Sciatic nerve (tissue), 2 donors: Measurements from ENCODE around the gene FAM83E. TPM values are rescaled to one million over a fixed set of nuclear protein-coding genes. Genes with fewer than 3 reads are reported as not detected.
"Not testable (repeated sequence)": the region's sequence is repeated elsewhere in the genome, so short reads cannot be mapped to it uniquely, and the experiment has no call there.

Experiments
- ATAC-seq: fragments of 200-7000 bp; cut with Tn5 transposase; one replicate; pipeline ENCODE4 v1.9.1; 2020; ENCODE audit warnings: mild to moderate bottlenecking, moderate library complexity
- DNase-seq: peaks from one replicate; pipeline ENCODE4 v3.0.0-alpha.2; 2020; ENCODE audit warnings: low spot score
- intact Hi-C: fragments of 100-400 bp; cut with DNase I; formaldehyde crosslinking; loops from one replicate; pipeline ENCODE4 v1.14.2; 2022
- total RNA-seq: library from RNA; stranded (reverse); fragmentation: NEBNext Ultra II Directional; extraction: Animal tissue kit (Norgen Biotek cat#: 25700); gene quantifications from one replicate; pipeline ENCODE4 v1.2.1, GENCODE V29; 2021
- donor health status: DM: no; HTN: no; CAD: no.
- donor health status: DM: no; HTN: no; CAD: no.

Gene FAM83E
- total RNA-seq, 1 donor from 2014 or later = not detected

GRCh38 chr19:48596679-48597465 lies 18.0 kb downstream of the FAM83E start:
- intact Hi-C loops = loop anchor here (10.0 kb wide), 1 partner anchor 102 kb away; no protein-coding TSS in a partner anchor
- DNase-seq (no peak), ATAC-seq (no peak)

DNA sequence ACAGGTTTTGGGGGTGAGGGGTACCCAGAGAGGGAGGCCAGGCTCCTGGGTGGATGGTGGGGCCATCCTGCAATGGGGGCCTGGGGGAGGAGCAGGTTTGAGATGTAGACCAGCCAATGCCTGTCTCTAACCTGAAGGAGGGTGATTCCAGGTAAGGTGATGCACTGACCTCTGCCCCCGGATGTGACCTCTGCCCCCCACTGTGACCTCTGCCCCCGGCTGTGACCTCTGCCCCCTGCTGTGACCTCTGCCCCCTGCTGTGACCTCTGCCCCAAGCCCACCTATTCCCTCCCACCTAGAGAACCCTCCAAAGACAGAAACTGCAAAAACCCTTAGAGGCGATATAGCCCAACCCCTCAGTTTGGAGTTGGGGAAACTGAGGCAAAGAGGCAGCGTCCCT lies 18.6 kb downstream of the FAM83E start:
- intact Hi-C loops = loop anchor here (10.0 kb wide), 1 partner anchor 101 kb away; no protein-coding TSS in a partner anchor

GRCh38 chr19:48595833-48596232 lies 19.0 kb downstream of the FAM83E start:
- intact Hi-C loops = loop anchor here (10.0 kb wide), 1 partner anchor 101 kb away; no protein-coding TSS in a partner anchor
- no peak for DNase-seq
- ATAC-seq = no peak

More for the DNA sequence above, 18.6 kb downstream of the FAM83E start:
- DNase-seq (no peak), ATAC-seq (no peak)

DNA sequence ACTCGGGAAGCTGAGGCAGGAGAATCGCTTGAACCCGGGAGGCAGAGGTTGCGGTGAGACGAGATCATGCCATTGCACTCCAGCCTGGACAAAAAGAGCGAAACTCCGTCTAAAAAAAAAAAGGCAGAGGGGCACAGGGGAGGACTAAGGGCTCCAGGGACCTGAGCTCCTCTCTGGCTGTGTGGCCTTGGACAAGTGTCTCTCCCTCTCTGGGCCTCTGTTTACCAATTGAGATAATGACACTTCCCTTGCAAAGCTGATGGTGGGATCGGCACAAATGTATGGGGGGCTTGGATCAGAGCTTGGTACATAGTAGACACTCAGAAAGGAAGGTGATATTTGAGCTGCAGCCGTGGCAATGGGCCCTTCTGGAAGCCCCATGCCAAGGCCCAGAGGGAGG lies 19.7 kb downstream of the FAM83E start:
- intact Hi-C loops = loop anchor here (10.0 kb wide), 1 partner anchor 100 kb away; no protein-coding TSS in a partner anchor
- DNase-seq (no peak), ATAC-seq (no peak)

GRCh38 chr19:48591021-48591420 lies 23.9 kb downstream of the FAM83E start:
- DNase-seq (no peak), ATAC-seq (no peak)
- intact Hi-C loops = loop anchor here (10.0 kb wide), 1 partner anchor 96 kb away; no protein-coding TSS in a partner anchor

- peak; percentile 85 for ATAC-seq
- DNase-seq = peak; percentile 95
- intact Hi-C loops = loop anchor here (10.0 kb wide), 1 partner anchor 194 kb away; the partner anchor contains the start of genes GRIN2D and KDELR1
Observed at GRCh38 chr19:48588670-48589401, 26.0 kb downstream of the FAM83E start.

DNA sequence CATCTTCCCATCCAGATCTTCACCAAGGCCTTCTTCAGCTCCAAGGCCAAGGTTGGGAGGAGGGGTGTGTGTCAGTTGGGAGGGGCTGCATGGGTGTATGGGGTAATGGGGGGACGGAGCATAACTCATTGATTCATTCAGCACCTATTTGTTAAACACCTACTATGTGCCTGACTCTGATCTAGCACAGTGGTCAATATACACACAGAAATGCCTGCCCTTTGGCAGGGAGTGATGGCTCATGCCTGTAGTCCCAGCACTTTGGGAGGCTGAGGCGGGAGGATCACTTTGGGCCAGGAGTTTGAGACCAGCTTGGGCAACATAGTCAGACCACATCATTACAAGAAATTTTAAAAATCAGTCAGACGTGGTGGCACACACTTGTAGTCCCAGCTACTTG lies 27.5 kb downstream of the FAM83E start:
- no peak for DNase-seq
- ATAC-seq = no peak
- intact Hi-C loops = loop anchor here (10.0 kb wide), 1 partner anchor 193 kb away; the partner anchor contains the start of genes GRIN2D and KDELR1

GRCh38 chr19:48582168-48582567 lies 32.7 kb downstream of the FAM83E start:
- no peak for DNase-seq
- intact Hi-C loops = loop anchor here (10.0 kb wide), 1 partner anchor 187 kb away; the partner anchor contains the start of genes GRIN2D and KDELR1
- no peak for ATAC-seq

DNA sequence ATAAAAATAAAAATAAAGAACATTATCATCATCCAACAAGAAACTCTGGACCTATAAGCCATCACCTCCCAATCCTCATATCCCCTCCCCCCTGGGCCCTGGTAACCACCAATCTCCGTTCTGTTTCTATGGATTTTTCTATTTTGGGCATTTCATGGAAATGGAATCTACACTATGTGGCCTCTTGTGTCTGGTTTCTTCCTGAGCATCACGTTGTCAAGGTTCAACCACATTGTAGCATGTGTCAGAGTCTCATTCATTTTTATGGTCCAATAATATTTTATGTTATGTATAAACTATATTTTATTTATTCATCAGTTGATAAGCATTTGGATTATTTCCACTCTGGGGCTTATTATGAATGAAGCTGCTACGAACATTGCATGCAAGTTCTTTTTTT lies 36.0 kb downstream of the FAM83E start:
- ATAC-seq = no peak
- DNase-seq = no peak
- intact Hi-C loops = no loop called here

DNA sequence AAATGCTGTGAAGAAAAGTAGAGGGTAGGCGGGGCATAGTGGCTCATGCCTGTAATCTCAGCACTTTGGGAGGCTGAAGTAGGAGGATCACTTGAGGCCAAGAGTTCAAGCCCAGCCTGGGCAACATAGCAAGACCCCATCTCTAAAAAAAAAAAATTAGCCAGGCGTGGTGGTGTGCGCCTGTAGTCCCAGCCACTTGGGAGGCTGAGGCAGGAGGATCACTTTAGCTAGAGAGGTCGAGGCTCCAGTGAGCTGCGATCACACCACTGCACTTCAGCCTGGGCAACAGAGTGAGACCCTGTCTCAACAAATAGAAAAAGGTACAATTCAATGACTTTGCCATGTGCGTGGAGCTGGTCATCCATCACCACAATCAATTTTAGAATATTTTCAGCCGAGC lies 37.0 kb downstream of the FAM83E start:
- intact Hi-C loops, DNase-seq, ATAC-seq: not testable (repeated sequence)

DNA sequence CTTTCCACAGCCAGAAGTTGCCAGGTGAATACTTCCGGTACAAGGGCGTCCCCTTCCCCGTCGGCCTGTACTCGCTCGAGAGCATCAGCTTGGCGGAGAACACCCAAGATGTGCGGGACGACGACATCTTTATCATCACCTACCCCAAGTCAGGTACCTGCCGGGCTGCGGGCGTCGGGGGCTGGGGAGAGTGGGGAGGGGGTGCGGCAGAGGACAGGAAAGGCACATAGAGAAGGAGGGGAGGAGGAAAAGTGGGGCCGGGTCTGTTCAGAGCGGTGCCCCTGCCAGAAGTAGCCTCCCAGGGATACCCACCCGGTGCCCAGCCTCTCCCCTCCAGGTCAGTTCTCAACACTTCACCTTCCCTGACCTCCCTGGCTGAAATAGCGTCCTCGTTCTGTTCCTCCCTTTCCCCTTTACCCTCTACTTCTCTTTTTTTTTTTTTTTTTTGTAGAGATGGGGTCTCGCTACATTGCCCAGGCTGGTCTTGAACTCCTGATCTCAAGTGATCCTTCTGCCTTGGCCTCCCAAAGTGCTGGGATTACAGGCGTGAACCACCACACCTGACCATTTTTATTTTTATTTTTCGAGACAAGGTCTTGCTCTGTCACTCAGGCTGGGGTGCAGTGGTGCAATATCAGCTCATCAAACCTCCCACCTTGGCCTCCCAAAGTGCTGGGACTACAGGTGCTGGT lies 38.8 kb downstream of the FAM83E start:
- intact Hi-C loops = no loop called here
- no peak for ATAC-seq
- no peak for DNase-seq

- ATAC-seq = no peak
- no peak for DNase-seq
- intact Hi-C loops = no loop called here
Observed at GRCh38 chr19:48573163-48573505, 41.7 kb downstream of the FAM83E start.

GRCh38 chr19:48571378-48572162 lies 43.3 kb downstream of the FAM83E start:
- DNase-seq (no peak), ATAC-seq (no peak)
- intact Hi-C loops = no loop called here

DNA sequence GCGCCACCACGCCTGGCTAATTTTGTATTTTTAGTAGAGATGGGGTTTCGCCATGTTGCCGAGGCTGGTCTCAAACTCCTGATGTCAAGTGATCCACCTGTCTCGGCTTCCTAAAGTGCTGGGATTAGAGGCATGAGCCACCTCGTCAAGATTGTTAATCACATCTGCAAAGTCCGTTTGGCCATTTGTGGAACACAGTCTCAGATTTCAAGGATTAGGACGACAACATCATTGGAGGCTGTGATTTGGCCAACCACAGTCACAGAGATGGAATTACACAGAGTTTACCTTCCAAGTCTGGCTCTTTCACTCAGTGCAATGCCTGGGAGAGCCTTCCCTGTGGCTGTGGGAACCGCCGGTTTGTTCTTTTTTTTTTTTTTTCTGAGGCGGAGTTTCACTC lies 45.1 kb downstream of the FAM83E start:
- intact Hi-C loops = no loop called here
- no peak for ATAC-seq
- no peak for DNase-seq

GRCh38 chr19:48568345-48568886 lies 46.5 kb downstream of the FAM83E start:
- intact Hi-C loops = no loop called here
- ATAC-seq (peak; percentile 93), DNase-seq (no peak)

GRCh38 chr19:48565090-48565489 lies 49.8 kb downstream of the FAM83E start:
- DNase-seq = no peak
- intact Hi-C loops = no loop called here
- ATAC-seq = no peak
